Measurements from ENCODE around the gene NRAP. TPM values are rescaled to one million over a fixed set of nuclear protein-coding genes. Genes with fewer than 3 reads are reported as not detected.

Gene NRAP
- total and polyA plus RNA-seq, 10 of the 15 experiments (the other 5 are each of a cell fraction or from before 2014, with no cell fraction given), result not detected

DNA sequence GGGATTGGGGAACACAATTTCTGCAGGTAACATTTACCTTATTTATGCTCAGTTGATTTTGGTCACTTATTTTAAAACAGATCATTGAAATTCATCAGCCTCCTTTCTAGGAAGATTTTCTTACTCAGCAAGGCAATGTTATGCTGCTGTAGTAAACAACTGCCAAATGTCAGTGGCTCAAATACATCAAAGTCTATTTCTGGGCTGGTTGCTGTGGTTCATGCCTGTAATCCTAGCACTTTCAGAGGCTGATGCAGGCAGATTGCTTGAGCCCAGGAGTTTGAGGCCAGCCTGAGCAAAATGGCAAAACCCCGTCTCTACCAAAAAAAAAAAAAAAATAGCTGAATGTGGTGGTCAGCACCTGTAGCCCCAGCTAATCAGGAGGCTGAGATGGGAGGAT is 85.1 kb downstream of the NRAP start (continued):
- TF ChIP-seq, protein P1, sequence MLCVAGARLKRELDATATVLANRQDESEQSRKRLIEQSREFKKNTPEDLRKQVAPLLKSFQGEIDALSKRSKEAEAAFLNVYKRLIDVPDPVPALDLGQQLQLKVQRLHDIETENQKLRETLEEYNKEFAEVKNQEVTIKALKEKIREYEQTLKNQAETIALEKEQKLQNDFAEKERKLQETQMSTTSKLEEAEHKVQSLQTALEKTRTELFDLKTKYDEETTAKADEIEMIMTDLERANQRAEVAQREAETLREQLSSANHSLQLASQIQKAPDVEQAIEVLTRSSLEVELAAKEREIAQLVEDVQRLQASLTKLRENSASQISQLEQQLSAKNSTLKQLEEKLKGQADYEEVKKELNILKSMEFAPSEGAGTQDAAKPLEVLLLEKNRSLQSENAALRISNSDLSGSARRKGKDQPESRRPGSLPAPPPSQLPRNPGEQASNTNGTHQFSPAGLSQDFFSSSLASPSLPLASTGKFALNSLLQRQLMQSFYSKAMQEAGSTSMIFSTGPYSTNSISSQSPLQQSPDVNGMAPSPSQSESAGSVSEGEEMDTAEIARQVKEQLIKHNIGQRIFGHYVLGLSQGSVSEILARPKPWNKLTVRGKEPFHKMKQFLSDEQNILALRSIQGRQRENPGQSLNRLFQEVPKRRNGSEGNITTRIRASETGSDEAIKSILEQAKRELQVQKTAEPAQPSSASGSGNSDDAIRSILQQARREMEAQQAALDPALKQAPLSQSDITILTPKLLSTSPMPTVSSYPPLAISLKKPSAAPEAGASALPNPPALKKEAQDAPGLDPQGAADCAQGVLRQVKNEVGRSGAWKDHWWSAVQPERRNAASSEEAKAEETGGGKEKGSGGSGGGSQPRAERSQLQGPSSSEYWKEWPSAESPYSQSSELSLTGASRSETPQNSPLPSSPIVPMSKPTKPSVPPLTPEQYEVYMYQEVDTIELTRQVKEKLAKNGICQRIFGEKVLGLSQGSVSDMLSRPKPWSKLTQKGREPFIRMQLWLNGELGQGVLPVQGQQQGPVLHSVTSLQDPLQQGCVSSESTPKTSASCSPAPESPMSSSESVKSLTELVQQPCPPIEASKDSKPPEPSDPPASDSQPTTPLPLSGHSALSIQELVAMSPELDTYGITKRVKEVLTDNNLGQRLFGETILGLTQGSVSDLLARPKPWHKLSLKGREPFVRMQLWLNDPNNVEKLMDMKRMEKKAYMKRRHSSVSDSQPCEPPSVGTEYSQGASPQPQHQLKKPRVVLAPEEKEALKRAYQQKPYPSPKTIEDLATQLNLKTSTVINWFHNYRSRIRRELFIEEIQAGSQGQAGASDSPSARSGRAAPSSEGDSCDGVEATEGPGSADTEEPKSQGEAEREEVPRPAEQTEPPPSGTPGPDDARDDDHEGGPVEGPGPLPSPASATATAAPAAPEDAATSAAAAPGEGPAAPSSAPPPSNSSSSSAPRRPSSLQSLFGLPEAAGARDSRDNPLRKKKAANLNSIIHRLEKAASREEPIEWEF (IDR thresholded peaks at IDR 0.05; ENCODE audit: insufficient replicate concordance, low read depth, low read length), result no peak
- no peak for TF ChIP-seq ETV6 (conservative IDR thresholded peaks at IDR 0.05 in 1 of 2, IDR thresholded peaks at IDR 0.05 in 1 of 2; ENCODE audit: borderline replicate concordance in 1 of 2, low read depth in 1 of 2)
- TF ChIP-seq MXI1 (IDR thresholded peaks at IDR 0.05; ENCODE audit: low read depth, low read length), result no peak

DNA sequence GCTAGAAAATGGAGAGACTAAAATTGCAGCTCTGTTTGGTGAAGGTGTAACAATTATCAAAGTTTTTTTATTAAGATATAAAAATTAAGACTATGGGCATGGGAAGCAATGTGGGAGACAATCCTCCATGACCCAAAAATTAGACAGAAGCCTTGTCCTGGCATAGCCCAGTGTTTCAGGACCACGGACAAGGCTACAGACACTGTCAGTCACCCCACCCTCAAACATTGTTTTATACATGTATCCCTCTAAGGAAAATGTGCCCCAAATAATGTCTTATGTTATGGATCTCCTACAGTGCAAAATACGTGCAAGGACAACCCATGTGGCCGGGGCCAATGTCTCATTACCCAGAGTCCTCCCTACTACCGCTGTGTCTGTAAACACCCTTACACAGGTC is 87.0 kb downstream of the NRAP start:
- intact Hi-C loops (cut with micrococcal nuclease; ENCODE audit: unreplicated experiment), result no loop called here
- H3K4me1 ChIP-seq (ENCODE audit: control insufficient read depth, insufficient read depth, low read length), result no peaks in the 10 kb centered on the region
- H3K79me2 ChIP-seq (ENCODE audit: control insufficient read depth, insufficient read depth, low read length), result no peaks in the 10 kb centered on the region
- DNase-seq (ENCODE audit: low read depth, low spot score) (no peak), FAIRE-seq (no peak), ATAC-seq (no peak)
- no peak overlapping the region for H3K4me2 ChIP-seq (ENCODE audit: control insufficient read depth, insufficient read depth)
- CTCF ChIA-PET, result no interaction called here
- POLR2A ChIA-PET, result no interaction called here
- H2AFZ ChIP-seq (ENCODE audit: control insufficient read depth, low read depth, low read length), result no peak overlapping the region
- H3K27ac ChIP-seq (ENCODE audit: control insufficient read depth, insufficient read depth), result no peak overlapping the region
- H3K9me3 ChIP-seq (replicated peaks; ENCODE audit: control insufficient read depth, insufficient read depth, low read length), result no peaks in the 10 kb centered on the region
- in situ Hi-C loops (cut with MboI), result no loop called here
- TF ChIP-seq POLR2AphosphoS5 (IDR thresholded peaks at IDR 0.05; ENCODE audit: low read length), result no peak
- TF ChIP-seq, protein P2, sequence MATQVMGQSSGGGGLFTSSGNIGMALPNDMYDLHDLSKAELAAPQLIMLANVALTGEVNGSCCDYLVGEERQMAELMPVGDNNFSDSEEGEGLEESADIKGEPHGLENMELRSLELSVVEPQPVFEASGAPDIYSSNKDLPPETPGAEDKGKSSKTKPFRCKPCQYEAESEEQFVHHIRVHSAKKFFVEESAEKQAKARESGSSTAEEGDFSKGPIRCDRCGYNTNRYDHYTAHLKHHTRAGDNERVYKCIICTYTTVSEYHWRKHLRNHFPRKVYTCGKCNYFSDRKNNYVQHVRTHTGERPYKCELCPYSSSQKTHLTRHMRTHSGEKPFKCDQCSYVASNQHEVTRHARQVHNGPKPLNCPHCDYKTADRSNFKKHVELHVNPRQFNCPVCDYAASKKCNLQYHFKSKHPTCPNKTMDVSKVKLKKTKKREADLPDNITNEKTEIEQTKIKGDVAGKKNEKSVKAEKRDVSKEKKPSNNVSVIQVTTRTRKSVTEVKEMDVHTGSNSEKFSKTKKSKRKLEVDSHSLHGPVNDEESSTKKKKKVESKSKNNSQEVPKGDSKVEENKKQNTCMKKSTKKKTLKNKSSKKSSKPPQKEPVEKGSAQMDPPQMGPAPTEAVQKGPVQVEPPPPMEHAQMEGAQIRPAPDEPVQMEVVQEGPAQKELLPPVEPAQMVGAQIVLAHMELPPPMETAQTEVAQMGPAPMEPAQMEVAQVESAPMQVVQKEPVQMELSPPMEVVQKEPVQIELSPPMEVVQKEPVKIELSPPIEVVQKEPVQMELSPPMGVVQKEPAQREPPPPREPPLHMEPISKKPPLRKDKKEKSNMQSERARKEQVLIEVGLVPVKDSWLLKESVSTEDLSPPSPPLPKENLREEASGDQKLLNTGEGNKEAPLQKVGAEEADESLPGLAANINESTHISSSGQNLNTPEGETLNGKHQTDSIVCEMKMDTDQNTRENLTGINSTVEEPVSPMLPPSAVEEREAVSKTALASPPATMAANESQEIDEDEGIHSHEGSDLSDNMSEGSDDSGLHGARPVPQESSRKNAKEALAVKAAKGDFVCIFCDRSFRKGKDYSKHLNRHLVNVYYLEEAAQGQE (IDR thresholded peaks at IDR 0.05; ENCODE audit: low read depth, low read length), result peak; percentile 85
- TF ChIP-seq, protein P3, sequence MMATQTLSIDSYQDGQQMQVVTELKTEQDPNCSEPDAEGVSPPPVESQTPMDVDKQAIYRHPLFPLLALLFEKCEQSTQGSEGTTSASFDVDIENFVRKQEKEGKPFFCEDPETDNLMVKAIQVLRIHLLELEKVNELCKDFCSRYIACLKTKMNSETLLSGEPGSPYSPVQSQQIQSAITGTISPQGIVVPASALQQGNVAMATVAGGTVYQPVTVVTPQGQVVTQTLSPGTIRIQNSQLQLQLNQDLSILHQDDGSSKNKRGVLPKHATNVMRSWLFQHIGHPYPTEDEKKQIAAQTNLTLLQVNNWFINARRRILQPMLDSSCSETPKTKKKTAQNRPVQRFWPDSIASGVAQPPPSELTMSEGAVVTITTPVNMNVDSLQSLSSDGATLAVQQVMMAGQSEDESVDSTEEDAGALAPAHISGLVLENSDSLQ (IDR thresholded peaks at IDR 0.05), result peak; percentile 47; the same call in 1 of the 2 replicates
- 23% methylated on average over 4 of the region's 4 CpGs for WGBS (ENCODE audit: insufficient coverage, insufficient replicate concordance, low lambda C conversion rate, missing lambda C conversion rate)
- H4K20me1 ChIP-seq (ENCODE audit: control insufficient read depth, insufficient read depth), result no peaks in the 10 kb centered on the region
- H3K36me3 ChIP-seq (ENCODE audit: control insufficient read depth in 2 of 2, insufficient read depth in 2 of 2, low read length in 1 of 2), result no peaks in the 10 kb centered on the region
- H3K27me3 ChIP-seq (replicated peaks in 1 of 2; ENCODE audit: control insufficient read depth in 2 of 2, insufficient read depth in 2 of 2, low read length in 1 of 2), result no peaks in the 10 kb centered on the region
- SMC1A ChIA-PET (ENCODE audit: uncharacterized antibody, unreplicated experiment), result no interaction called here
- no peak overlapping the region for H3K9ac ChIP-seq (ENCODE audit: control insufficient read depth, insufficient read depth, low read length)
- BruUV-seq (replicated peaks), result no TSS peak
- RAD21 ChIA-PET (ENCODE audit: unreplicated experiment), result no interaction called here
- H3K4me3 ChIP-seq, result no peak overlapping the region

Measured in GM12878 (cell line).